ENCODE measurements around the gene ATXN7L1. TPM values are rescaled to one million over a fixed set of nuclear protein-coding genes. Genes with fewer than 3 reads are reported as not detected.

Gene ATXN7L1
- total and polyA plus RNA-seq, 2 of the 4 experiments (the other 2 are of a cell fraction): 3.5 to 4.3 TPM

GRCh38 chr7:105827151-105827875 is 49.1 kb downstream of the ATXN7L1 start (continued):
- TF ChIP-seq CEBPB (IDR thresholded peaks at IDR 0.05; ENCODE audit: low read depth, low read length): no peak

GRCh38 chr7:105826143-105826542 is 50.3 kb downstream of the ATXN7L1 start:
- H3K9ac ChIP-seq (ENCODE audit: low read depth, low read length): no peak overlapping the region
- H3K18ac ChIP-seq (ENCODE audit: low read depth, low read length): peak overlapping the region; percentile 67; the same call in 1 of the 2 replicates
- peak overlapping the region; percentile 41 for H2BK20ac ChIP-seq (ENCODE audit: low read depth, low read length)
- in situ Hi-C loops (cut with MboI; ENCODE audit: low sequenced_read_pairs): no loop called here
- H3K4me2 ChIP-seq (ENCODE audit: low read depth, low read length): peak overlapping the region; percentile 38; the same call in 1 of the 2 replicates
- H3K27me3 ChIP-seq (ENCODE audit: control insufficient read depth, insufficient read depth, low read length): no peaks in the 10 kb centered on the region
- peak overlapping the region; percentile 3 to 57; a peak in 2 of 4 replicates for H4K8ac ChIP-seq (ENCODE audit: low read depth in 2 of 2, low read length in 2 of 2)
- ATAC-seq (ENCODE audit: low read depth): no peak
- peaks cover 3% of the 10 kb centered on the region; the same call in 1 of the 2 replicates for H4K20me1 ChIP-seq (ENCODE audit: insufficient read depth, low read length)
- H3K4ac ChIP-seq (ENCODE audit: low read depth, low read length): peak overlapping the region; percentile 31
- H3K23ac ChIP-seq (ENCODE audit: low read depth, low read length): 0 out of 2 replicates have a peak overlapping the region, but pooled peaks have one; percentile 69
- intact Hi-C loops (cut with micrococcal nuclease): no loop called here
- peak overlapping the region; percentile 57; the same call in 1 of the 2 replicates for H3K14ac ChIP-seq (replicated peaks; ENCODE audit: low read depth, low read length)
- no peaks in the 10 kb centered on the region for H3K9me3 ChIP-seq (ENCODE audit: control insufficient read depth, insufficient read depth, low read length)
- peak overlapping the region; percentile 35 for H2BK5ac ChIP-seq (ENCODE audit: low read depth, low read length, poor library complexity, severe bottlenecking)
- ChIA-PET CTCF (no interaction called here), POLR2A (ENCODE audit: unreplicated experiment) (no interaction called here)
- H4K5ac ChIP-seq (ENCODE audit: low read depth, low read length): peak overlapping the region; percentile 38; the same call in 1 of the 2 replicates
- H3K27ac ChIP-seq (ENCODE audit: insufficient read depth, low read length): no peak overlapping the region
- no peak overlapping the region for H2AFZ ChIP-seq (replicated peaks; ENCODE audit: low read length, poor library complexity)
- H3K9me1 ChIP-seq (ENCODE audit: insufficient read depth, low read length): peaks cover 11% of the 10 kb centered on the region
- no peaks in the 10 kb centered on the region for H3K36me3 ChIP-seq (ENCODE audit: control insufficient read depth, insufficient read depth, low read length)
- H3K4me1 ChIP-seq (ENCODE audit: control insufficient read depth, insufficient read depth, low read length): peaks cover 19% of the 10 kb centered on the region
- H3K4me3 ChIP-seq (ENCODE audit: insufficient read depth, low read depth, low read length): no peak overlapping the region
- no TSS peak for BruUV-seq (replicated peaks)
- peak; percentile 34 for DNase-seq
- dilution Hi-C loops (cut with HindIII; ENCODE audit: low sequenced_read_pairs, unreplicated experiment): no loop called here
- peak overlapping the region; percentile 74; the same call in 1 of the 2 replicates for H2AK5ac ChIP-seq (ENCODE audit: low read depth, low read length)
- no peak for TF ChIP-seq NFE2L2 (IDR thresholded peaks at IDR 0.05; ENCODE audit: low read depth, low read length)
- peak; percentile 60 for TF ChIP-seq CEBPB (IDR thresholded peaks at IDR 0.05; ENCODE audit: low read depth, low read length)
- no peak for TF ChIP-seq BHLHE40 (IDR thresholded peaks at IDR 0.05; ENCODE audit: low read depth, low read length)
- no peak for TF ChIP-seq MAFK (IDR thresholded peaks at IDR 0.05; ENCODE audit: low read depth, low read length)
- no peak for TF ChIP-seq CTCF (conservative IDR thresholded peaks at IDR 0.05; ENCODE audit: low read depth, low read length)
- no peak for TF ChIP-seq ELK1 (IDR thresholded peaks at IDR 0.05; ENCODE audit: borderline replicate concordance, low read depth, low read length)
- no peak overlapping the region for H3K56ac ChIP-seq (ENCODE audit: extremely low read depth, insufficient read depth, low read length)
- peaks cover 9 to 48% of the 10 kb centered on the region in 2 experiments for H3K79me1 ChIP-seq (ENCODE audit: low read depth in 1 of 2, low read length in 2 of 2)
- peak overlapping the region; percentile 62 for H2BK120ac ChIP-seq (ENCODE audit: low read depth, low read length)
- H2BK15ac ChIP-seq (ENCODE audit: low read depth, low read length): peak overlapping the region; percentile 73; the same call in 2 of the 3 replicates
- no peak overlapping the region for H2AK9ac ChIP-seq (replicated peaks; ENCODE audit: low read depth, low read length, poor library complexity)
- H4K91ac ChIP-seq (ENCODE audit: insufficient read depth, low read depth, low read length): peak overlapping the region; percentile 76; the same call in 1 of the 2 replicates

All from IMR-90 (cell line).